Occipital lobe (tissue), 2 donors: ENCODE data around the gene VGLL4. TPM values are rescaled to one million over a fixed set of nuclear protein-coding genes. Genes with fewer than 3 reads are reported as not detected.

ENCODE experiments used
- DNase-seq: peaks from one replicate; lab custom pipeline; 2025; lab: John Stamatoyannopoulos, UW
- total RNA-seq: library from RNA; depleted of rRNA; stranded (reverse); fragments of >200 nt; gene quantifications from one replicate; pipeline ENCODE4 v1.2.3, GENCODE V29; 2014

VGLL4 gene
- total RNA-seq, 1 donor from 2014 or later, result 86.1 TPM

- no peak for DNase-seq
Measured at GRCh38 chr3:11566916-11567315, 76.8 kb downstream of the VGLL4 start.

DNA sequence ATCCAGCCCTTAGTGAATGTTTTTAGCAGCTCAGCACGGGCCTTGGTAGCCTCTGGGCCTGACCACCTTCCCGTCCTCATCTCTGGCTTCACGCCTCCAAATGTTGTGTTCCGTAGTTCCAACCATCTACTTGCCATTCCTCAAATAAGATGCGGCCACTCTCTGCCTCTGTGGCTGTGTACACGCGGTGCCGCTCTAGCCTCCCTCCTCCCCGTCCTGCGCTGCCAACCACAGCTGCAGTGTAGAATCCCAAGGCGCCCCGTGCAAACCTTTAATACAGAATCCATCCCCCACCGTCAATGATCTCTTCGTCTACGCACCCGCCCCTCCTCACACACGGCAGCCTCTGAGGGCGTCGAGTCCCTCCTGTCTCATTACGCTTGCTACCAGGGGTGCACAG is 77.2 kb downstream of the VGLL4 start:
- DNase-seq, result no peak

- no peak for DNase-seq
Measured at GRCh38 chr3:11565932-11566331, 77.8 kb downstream of the VGLL4 start.

- DNase-seq, result no peak
Measured at GRCh38 chr3:11565492-11565891, 78.2 kb downstream of the VGLL4 start.

- no peak for DNase-seq
Measured at GRCh38 chr3:11565072-11565471, 78.6 kb downstream of the VGLL4 start.

DNA sequence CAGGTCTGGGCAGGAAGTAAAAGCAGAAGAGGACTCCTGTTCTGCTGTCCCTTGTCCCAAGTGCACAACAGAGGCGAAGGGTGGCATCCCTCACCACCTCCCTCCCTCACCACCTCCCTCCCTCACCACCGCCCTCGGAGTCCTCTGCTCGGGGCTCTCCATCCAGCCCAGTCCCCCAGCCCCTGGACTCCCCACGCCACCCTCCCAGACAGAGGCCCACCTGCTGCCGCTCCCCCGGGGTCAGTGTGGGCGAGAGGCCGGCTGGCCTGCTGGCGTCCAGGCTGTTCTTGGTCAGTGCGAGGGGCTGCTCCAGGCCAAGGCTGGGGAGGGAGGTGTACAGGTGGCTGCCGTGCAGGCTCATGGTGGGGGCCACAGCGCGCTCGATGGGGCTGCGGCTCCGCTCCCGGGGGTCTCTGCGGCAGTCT is 79.1 kb downstream of the VGLL4 start:
- DNase-seq, result no peak

DNA sequence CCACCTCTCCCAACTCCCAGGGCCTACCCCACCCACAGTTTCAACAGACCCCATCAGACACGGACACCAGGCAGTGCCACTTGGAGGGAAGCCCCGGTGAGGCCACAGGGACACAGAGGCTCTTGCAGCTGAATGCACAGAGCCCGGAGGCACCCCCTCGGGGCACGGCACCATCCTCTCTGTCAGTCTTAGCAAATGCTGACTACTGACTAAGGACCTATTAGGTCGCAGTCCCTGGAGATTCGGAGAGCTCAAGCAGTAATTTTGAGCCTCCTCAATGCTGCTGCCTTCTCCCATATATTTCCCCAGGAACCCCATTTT is 79.9 kb downstream of the VGLL4 start:
- DNase-seq, result no peak

DNA sequence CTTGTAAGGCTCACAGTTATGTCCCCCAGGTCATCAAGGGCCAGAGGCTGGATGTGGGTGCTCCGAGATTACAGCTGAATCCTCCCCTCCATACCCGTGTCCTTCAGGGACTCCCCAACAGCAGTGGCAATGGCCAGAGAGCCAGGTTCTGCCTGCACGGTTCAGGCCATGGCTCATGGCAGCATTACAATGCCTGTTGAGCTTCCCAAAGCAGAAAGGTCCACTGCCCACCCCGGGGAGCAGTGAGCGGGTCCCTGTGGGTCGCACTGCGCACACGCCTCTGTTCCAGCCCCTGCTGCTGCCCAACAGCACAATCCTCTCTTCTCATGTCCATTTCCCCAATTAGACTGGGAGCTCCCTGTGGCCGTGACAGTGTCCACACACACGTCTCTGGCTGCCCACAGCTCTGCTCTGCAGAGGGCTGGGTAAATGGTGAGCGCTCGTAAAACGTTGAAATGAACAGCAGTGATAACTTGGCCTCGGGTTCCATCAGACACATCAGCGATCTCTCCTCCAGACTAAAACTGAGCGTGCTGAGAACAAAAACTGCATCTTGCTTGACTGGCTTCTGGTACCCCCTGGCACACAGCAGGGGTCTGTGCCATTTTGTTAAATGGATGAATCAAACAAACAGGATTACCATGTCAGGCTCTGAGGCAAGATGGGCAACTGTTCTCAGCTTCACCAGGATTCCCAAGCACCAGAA is 80.4 kb downstream of the VGLL4 start:
- DNase-seq, result no peak

DNA sequence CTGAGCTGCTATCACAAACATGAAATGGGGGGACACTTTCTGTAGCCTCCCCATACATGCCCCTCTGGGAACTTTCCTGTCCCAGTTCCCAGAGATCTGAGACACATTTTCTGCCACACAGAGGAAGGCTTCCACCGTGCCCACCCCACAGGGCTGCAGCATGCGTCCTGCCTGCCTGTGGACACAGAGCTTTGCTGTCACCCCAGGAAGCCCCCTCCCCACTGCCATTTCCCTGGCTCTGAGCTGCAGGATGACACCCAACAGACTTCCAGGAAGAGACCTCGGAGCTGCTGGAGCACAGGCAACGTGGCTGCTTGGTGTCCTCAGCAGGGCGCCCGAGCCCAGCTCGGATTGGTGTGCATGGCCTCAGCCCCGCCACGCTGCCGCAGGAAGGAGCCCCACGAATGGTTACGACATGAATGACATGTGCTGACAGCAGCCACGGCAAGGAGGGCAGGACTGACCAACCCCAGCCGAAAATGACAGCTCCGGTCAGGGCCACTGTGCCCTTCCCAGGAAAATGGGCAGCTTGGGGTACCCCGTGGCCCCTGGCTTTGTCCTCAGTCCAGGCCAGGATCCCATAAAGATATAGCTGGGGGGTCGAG is 81.3 kb downstream of the VGLL4 start:
- DNase-seq, result no peak

DNA sequence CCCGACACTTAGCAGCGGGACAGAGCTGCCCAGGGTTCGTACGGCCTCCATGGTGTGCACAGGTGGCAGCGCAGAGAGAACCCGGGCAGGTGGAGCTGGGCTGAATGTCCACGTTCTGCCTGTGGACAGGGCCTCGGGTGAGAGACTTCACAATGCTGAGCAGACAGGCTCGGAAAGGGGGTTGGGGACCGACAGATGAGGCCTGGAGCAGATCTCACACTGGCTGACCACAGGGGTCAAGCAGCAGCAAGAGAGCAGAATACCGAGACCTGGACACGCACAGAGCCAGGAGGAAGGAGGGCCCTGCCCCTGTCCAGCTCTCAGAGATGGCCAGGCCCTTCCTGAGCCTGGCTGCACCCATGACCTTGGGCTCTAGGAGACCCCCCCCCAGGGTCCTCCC is 83.0 kb downstream of the VGLL4 start:
- no peak for DNase-seq

DNA sequence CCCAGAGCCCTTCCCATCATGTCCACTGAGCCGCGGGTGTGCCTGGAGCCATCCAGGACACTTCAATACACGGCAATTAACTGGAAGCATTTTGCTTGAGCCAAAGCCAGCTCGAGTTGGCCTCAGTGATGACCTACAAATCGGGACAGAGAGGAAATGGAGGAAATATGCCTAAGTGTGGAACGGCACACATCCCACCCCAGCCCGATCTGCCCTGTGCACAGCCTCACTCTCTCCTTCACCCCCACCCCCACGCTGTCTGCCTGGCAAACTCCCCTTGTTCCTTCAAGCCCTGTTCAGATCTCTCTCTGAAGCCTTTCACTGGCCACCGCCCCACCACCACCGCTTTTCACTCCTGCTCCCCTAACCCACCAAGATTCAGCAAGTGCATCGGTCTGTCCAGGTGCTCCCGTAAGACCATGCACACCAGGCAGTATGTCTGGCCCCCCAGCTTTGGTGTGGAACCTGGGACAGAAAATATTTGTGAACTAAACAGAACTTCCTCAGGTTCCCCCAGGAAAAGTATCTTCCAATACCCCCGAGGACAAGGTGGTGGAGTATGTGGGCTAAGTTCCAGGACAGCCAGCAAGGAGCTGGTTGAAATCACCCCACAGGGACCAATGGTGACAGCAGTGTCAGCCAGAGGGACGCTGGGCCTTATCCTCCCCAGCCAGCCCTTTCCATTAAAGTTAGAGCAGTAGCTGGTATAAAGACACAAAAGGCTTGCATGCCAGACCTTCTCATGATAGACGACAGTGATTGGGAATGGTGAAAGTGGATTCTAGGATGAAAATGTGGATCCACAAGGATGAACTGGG is 83.7 kb downstream of the VGLL4 start:
- no peak for DNase-seq

DNA sequence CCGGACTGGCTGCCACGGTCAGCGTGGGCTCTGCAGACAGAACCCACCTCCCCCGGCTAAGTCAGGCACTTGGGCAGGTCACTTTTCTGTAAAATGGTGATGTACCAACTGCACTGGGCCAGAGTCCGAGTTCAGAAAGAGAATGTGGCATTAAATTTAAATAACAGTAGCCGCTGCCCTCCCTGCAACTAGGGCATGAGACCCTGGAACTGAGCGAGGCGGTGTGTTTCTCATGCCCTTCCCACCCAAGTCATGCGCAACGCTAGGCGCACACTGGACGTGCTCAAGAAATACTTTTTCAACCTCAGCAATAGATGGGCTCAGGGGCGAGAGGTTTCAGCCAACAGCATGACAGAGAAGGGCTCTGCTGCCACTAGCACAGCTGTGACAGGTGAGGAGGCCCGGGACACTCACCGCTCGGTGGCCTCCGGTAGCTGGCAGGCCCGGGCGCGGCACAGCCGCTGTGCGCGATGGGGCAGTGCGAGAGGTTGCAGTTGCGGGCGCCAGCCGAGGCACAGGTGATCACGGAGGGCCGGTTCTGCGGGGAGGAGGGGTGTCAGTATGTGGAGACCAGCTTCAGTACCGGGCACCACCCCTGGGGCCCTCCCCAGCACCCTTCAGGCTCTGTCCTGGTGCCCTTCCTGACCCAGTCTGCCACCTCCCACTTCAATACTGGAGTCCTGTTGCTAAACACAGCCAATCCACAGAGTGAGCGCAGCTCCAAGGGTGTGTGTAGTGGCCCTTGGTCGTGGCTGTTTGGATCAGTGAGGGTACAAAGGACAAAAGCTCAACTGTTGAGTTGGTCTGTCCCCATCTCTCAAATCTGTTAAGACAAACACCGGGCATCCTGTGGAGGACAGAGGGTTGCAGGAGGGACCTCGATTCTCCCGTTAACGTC is 84.5 kb downstream of the VGLL4 start:
- no peak for DNase-seq

DNA sequence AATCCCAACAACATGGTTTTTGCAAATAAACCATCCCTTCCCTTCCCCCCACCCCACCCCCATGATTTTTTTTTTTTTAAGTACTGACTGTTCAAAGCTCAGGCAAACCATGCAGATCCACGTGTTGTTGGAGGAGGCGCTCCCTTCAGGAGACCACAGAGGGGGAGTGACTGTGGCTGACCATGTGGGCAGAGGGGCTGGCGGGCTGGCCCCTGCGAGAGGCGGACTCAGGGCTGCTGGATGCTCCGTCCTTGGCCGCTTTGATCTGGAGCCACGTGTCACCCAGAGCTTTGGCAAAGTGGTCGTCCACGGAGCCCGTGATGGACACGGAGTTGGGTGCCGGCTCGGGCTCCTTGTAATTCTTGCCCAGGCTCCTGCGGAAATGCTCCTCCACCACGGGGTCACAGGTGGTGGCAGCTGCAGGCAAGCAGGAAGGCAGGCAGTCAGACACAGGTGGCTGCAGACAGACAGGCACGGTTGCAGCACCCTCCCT is 85.3 kb downstream of the VGLL4 start:
- DNase-seq, result no peak

- peak; percentile 32 for DNase-seq
Measured at GRCh38 chr3:11558002-11558401, 85.7 kb downstream of the VGLL4 start.

GRCh38 chr3:11556851-11557644 is 86.7 kb downstream of the VGLL4 start:
- DNase-seq, result no peak

DNA sequence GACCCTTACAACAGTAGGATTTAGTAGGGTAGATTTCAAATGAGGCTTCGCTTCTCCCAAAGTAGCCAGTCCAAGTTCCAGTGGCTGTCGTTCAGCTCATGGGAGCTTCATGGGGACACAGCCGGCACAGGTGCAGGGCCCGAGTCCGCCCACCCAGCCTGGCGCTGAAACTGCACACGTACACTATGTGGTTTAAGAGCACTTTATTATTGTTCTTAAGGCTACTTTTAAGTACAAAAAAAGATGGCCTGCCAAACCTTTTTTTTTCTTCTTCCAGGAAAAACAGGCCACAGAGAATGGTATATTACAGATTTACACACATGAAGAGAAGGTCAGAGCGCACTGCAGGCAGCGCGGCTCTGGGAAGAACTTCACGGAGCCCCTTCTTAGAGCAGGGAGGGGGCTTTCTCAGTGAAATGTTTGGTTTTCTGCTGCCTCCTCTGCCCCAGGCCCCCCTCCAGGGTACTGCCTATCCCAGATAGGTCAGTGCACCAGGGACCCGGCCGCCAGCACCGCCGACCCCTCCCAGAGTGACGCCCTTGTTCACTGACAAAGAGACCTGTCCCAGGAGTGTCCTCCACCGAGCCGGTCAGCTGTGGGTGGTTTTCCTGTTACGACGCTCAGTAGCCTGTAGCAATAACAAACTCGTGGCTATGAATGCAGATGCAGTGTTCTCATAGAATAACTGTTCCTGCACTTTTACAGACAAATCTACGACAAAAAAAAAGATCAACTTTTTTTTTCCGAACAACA is 87.7 kb downstream of the VGLL4 start:
- no peak for DNase-seq

GRCh38 chr3:11555211-11555782 is 88.4 kb downstream of the VGLL4 start:
- DNase-seq, result no peak

- DNase-seq, result no peak
Measured at GRCh38 chr3:11554666-11555065, 89.0 kb downstream of the VGLL4 start.

- no peak for DNase-seq
Measured at GRCh38 chr3:11554236-11554610, 89.5 kb downstream of the VGLL4 start.
